SH-SY5Y (cell line): Measurements from ENCODE around the gene GIMAP4.

Experiments
- GATA2 ChIP-seq: IDR thresholded peaks from 2 replicates; pipeline ENCODE4 v1.6.1; 2011; ENCODE audit warnings: mild to moderate bottlenecking, low read depth, low read length
- GATA3 ChIP-seq: IDR thresholded peaks from 2 replicates; pipeline ENCODE4 v1.6.1; 2011; ENCODE audit warnings: low read depth, mild to moderate bottlenecking, low read length, moderate library complexity

GIMAP4 gene

GRCh38 chr7:150567169-150567568, at the start of gene GIMAP4:
Gene GIMAP4, plus strand, starts transcription at chr7:150567390. Its CDS starts 2,512 bp downstream, at chr7:150569902.
- no peak for TF ChIP-seq GATA2
- TF ChIP-seq GATA3: no peak

GRCh38 chr7:150519310-150519709, 47.9 kb upstream of the GIMAP4 start:
- no peak for TF ChIP-seq GATA2
- TF ChIP-seq GATA3: no peak

- TF ChIP-seq GATA3 (no peak), GATA2 (no peak)
These were observed 47.0 kb upstream of the GIMAP4 start for GRCh38 chr7:150520145-150520544.

GRCh38 chr7:150524018-150524417, 43.2 kb upstream of the GIMAP4 start:
- no peak for TF ChIP-seq GATA2
- TF ChIP-seq GATA3: no peak

- no peak for TF ChIP-seq GATA2
- no peak for TF ChIP-seq GATA3
These were observed 35.5 kb upstream of the GIMAP4 start for GRCh38 chr7:150531704-150532103.

- TF ChIP-seq GATA3 (no peak), GATA2 (no peak)
These were observed 28.9 kb upstream of the GIMAP4 start for GRCh38 chr7:150538259-150538658.

GRCh38 chr7:150553163-150553562, 14.0 kb upstream of the GIMAP4 start:
- no peak for TF ChIP-seq GATA2
- no peak for TF ChIP-seq GATA3

- TF ChIP-seq GATA3 (no peak), GATA2 (no peak)
These were observed 10.6 kb upstream of the GIMAP4 start for GRCh38 chr7:150556521-150557138.

- TF ChIP-seq GATA2 (no peak), GATA3 (no peak)
These were observed 6.7 kb upstream of the GIMAP4 start for GRCh38 chr7:150560486-150560885.

GRCh38 chr7:150562919-150563318, 4.3 kb upstream of the GIMAP4 start:
- no peak for TF ChIP-seq GATA3
- TF ChIP-seq GATA2: no peak

- TF ChIP-seq GATA3 (no peak), GATA2 (no peak)
These were observed 3.2 kb upstream of the GIMAP4 start for GRCh38 chr7:150564006-150564405.

- TF ChIP-seq GATA3 (no peak), GATA2 (no peak)
These were observed 2.6 kb upstream of the GIMAP4 start for GRCh38 chr7:150564566-150564965.

GRCh38 chr7:150565239-150565638, 2.0 kb upstream of the GIMAP4 start:
- no peak for TF ChIP-seq GATA2

- TF ChIP-seq GATA3 (no peak), GATA2 (no peak)
These were observed 1.1 kb upstream of the GIMAP4 start for GRCh38 chr7:150566123-150566522.

- no peak for TF ChIP-seq GATA3
- no peak for TF ChIP-seq GATA2
These were observed 618 bp upstream of the GIMAP4 start for GRCh38 chr7:150566572-150566971.

- TF ChIP-seq GATA2: no peak
- no peak for TF ChIP-seq GATA3
These were observed 696 bp downstream of the GIMAP4 start for GRCh38 chr7:150567871-150568301.

- TF ChIP-seq GATA3 (no peak), GATA2 (no peak)
These were observed 1.5 kb downstream of the GIMAP4 start for GRCh38 chr7:150568714-150569113.
